Measurements from ENCODE around the gene IGFL2.
"Not testable (repeated sequence)": the region's sequence is repeated elsewhere in the genome, so short reads cannot be mapped to it uniquely, and the experiment has no call there.

The IGFL2 gene

DNA sequence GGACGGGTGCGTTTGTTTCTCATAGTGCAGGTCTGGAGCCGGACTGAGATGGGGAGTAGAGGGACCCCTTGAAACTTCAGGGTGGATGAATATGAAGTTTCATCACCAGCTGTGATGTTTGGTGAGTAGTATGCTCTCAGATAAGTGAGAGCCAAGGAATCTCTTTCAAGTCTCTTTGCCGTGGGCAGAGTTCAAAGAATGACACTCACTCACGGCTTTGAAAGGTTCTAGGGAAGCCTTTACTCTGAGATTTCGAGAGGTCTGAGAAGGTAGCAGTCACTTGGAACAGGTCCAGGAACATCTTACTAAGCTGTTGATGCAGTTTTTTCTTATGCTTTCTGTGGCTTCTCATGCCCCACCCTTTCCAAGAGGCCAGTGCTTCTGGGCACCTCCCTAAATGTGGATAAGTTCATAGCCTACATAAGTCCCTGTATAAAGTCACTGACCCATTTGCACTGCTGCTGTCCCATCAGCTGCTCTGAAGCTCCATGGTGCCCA lies at the start of gene IGFL2:
IGFL2 (plus strand) TSS at position 448 of the 498 bp plus-strand sequence; CDS start at position 489, 41 bp downstream.
- DNase-seq, result no peak

DNA sequence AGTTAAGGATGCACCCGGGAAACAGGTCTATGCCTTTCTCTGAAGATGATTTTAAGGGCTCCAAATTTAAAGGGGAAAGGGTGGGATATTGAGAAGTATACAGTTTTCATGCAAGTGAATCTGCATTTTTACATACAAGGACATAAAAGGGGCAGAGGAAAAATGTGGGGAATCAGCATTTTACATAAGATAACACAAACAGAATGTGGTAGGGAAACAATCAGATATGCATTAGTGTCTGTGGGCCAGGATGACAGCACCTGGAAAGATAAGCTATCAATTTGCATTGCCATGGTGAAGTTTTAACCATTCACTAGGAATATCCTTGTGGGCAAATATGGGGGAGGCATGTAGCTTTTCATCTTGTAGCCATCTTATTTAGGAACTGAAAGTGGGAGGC lies 47.7 kb upstream of the IGFL2 start:
- no peak for DNase-seq

DNA sequence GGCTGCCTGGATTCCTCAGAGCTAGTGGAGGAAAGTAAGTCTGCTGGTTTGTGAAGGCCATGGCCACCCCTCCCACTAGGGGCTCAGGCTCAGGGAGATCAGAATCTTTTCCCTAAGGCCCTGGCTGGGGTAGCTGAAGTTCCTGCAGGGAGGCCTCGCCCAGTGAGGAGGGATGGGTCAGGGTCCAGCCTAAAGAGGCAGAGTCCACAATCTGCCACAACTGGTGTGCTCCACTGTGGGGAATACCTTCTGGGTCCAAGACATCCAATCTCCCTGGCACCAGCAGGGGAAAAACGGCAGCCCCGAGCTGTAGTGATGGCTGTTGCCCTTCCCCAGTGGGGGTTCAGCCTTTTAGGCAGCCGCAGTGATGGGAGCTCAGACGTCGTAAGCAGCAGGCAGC lies 46.7 kb upstream of the IGFL2 start:
- DNase-seq, result no peak

DNA sequence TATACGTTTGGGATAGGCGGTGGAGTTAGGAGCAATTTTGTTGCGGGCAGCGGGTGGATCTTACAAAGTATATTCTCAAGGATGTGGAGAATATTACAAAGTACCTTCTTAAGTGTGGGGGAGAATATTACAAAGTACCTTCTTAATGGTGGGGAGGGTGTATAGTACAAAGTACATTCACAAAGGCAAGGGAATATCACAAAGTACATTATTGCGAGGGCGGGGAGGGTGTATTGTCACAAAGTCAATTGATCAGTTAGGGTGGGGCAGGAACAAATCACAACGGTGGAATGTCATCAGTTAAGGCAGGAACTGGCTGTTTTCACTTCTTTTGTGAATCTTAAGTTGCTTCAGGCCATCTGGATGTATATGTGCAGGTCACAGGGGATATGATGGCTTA lies 45.7 kb upstream of the IGFL2 start:
- not testable (repeated sequence) for DNase-seq

DNA sequence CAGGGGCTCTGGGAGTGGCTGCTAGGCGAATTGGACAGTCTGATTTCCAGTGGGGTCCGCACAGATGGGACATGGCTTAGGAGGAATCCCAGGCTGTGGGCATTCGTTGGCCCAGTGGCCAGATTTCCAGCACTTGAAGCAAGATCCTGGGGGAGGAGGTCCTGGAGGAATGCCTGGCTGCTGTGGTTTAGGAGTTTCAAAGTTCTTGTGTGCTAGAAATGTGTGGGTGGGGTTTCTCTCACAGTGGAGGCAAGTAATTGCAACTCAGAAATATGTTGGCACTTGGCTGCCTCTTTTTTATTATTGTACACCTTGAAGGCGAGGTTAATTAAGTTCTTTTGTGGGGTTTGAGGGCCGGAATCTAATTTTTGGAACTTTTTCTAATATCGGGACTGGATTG lies 40.7 kb upstream of the IGFL2 start:
- no peak for DNase-seq

DNA sequence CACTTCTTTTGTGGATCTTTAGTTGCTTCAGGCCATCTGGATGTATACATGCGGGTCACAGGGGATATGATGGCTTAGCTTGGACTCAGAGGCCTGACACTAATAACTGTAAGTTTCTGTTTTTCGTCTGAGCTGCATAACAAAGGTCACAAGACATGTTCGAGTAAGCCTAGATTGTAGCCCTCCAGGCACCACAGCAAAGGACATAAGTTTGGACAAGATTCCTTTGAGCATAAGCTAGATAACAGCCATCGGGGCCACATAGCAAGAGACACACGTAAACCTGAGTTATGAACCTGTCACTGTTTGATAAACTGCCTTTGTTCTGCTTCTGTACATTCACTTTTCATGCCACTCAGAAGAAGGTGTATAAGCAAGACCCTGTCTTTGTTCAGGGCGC lies 38.2 kb upstream of the IGFL2 start:
- DNase-seq, result no peak

DNA sequence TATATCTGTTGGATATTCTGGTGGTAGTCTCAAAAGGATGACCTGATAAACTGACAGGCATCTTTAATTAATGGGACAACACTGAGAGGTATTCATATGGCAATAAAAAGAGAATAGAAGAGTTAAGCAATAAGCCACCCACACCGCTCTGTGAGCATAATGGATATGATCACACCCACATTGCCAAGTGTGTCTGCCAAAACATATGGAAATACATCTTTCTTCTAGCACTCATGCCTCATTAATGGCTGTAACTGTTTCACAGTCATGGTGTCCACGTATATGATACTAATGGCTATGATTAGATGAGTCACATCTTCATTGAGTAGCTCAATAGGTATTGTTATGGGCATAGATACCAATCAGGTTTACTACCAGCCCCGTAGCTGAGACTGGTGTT lies 36.7 kb upstream of the IGFL2 start:
- no peak for DNase-seq

DNA sequence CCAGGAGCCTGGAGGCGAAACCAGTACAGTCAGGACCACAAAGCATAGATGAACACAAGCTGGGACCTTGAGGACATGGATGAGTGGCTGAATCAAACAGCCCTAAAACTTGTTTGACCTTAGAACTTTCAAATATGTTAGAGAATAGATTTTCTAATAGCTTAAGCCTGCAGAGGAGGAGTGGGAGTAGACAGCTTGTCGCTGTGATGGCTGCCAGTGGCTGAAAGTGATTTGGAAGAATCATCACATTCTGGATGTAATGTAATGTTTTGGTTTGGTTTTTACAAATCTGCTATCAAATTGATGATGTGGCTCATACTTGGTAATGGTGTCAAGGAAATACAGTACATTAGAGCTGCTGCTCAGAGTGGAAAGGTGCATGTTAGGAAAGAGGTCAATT lies 35.5 kb upstream of the IGFL2 start:
- DNase-seq, result no peak

DNA sequence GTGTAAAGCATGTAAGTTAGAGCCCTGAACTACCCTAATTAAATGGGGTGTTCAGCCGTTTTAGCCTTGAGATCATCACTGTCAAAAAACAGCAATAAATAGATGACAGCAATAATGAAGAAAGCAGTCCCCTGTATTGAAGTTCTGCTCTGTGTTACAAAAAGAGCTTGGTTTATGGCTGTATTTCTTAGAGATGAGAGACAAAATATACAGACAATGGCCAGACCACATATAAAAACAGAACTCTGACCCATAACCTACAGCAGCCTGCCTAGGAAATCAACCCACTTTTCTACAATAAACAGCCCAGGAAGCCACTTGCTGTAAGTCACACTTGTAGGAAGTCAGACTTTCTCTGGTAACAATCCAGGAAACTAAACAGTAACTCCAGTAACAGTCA lies 34.3 kb upstream of the IGFL2 start:
- DNase-seq, result no peak

DNA sequence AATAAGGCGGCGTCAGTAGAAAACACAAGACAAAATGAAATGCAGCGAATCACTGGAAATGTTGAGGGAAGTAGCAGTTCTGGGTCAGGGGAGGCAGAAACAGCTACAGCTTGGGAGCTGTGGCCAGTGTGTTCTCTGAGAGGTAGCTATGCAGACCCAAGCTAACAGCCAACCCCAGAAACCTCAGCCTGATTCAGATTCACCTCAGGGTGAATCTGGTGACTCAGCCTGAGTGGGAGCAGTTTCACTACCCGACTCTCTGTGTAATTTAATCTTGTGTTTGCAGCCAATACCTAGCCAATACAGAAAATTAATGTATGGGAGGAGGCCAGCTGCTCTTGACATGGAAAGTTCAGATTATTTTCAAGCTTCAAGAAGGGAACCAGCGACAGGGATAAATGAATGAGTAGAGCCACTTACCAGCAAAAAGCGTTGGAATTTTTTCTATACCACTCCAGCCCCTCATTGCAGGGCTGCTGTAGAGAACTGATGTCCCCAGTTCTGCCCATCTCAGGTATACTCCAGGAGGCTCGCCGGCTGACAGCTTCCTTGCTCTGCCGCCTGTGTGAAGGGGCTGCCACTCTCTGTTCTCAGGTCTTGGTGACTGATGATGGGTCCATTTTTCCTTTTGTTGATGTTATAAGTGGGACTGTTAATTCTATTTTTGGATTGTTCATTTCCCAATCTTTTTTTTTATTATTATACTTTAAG lies 32.5 kb upstream of the IGFL2 start:
- DNase-seq, result peak; percentile 36

DNA sequence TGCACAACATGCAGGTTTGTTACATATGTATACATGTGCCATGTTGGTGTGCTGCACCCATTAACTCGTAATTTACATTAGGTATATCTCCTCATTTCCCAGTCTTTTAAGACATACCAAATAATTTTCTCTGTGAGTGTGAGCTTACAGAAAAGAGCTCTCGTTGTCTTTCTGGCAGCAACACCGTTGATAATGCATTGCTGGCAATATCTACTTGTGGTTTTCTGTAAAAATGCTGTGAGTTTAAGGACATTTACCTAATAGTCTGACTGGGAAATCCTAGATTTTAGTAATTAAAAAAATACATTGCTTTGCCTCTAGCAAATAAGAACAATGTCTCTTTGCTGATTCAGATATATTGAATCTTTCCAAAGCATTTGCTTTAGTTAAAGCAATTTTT lies 31.9 kb upstream of the IGFL2 start:
- DNase-seq, result no peak

DNA sequence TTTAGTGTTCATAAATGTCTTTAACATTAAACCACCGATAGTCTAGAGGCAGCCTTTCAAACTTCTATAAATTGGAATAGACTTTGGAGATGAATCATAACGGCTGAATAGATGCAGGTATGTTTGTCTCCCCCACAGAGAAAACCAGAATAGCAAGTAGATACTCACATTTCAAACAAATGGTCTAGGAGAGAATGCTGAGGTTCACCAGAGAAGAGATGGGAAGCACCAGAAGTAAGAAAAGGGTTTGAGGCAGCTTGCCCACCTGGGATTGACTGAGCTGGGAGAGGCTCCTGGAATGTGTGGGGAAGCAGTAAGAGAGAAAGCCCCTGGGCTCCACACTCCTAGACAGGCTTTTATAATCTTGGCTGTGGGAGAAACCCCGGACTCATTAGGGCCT lies 29.9 kb upstream of the IGFL2 start:
- DNase-seq, result no peak

DNA sequence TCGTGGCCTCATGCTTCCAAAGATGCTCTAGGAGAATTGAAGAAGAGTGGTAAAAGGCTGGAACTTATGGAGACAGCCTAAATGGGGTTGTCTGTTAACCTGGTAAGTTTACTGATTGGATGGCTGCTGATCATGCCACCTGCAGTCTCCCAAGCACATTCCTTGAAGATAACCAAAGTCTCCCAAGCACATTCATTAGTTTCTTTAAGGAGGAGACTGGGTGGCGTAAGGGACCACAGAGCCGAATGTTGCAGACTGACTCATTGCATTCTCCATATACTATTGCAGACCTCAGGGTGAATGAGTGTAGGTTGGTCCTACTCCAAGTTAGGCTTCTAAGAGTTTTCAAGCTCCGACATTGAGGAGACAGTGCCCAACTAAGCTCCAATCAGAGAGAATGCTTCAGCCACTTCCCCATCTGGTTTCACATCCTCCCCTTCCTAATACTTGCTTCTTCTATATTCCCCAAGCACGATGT lies 23.4 kb upstream of the IGFL2 start, which contains the start of gene IGFL3:
IGFL3 (minus strand) TSS at position 51 of the 478 bp plus-strand sequence; CDS start at position 12, 39 bp downstream.
- DNase-seq, result no peak

DNA sequence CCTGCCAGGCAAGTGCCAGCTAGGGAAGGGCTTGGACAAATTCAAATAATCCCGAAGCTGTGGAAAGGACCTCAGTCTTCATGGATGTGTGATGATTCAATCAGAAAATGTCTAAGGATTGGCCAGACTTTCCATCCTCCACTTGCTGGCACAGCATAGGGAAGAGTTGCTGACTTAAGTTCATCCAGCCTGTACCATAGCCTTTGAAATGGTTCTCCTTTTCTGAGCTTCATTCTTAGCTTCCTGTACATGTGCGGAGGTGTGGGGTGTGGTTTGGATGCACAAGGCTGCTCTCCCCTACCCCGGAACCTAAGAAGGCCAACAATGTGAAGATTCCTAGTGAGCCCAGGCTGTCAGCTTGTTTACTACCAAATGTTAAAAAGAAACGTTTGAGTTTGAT lies 22.6 kb upstream of the IGFL2 start:
- DNase-seq, result no peak

DNA sequence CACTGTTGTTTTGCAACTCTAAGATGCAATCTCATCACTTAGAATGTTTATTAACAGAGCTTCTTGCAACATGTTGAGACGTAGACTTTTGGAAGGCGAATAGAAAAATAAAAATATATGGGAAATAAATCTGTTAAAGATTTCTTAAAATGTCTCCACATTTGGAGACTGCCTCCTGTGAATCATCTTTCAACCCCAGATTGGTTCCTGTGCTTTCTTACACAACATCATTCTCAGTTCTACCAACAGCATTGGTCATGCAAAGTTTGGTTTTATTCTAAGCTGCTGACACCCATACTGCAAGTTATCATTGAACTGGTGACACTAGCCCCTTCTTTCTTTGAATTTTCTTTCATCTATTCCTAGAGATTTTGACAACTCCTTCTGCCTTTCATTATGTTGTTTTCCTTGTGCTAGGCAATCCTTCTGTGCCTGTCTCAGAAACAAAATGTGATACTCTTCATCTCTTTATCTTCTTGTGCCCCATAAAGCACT lies 21.9 kb upstream of the IGFL2 start:
- no peak for DNase-seq

DNA sequence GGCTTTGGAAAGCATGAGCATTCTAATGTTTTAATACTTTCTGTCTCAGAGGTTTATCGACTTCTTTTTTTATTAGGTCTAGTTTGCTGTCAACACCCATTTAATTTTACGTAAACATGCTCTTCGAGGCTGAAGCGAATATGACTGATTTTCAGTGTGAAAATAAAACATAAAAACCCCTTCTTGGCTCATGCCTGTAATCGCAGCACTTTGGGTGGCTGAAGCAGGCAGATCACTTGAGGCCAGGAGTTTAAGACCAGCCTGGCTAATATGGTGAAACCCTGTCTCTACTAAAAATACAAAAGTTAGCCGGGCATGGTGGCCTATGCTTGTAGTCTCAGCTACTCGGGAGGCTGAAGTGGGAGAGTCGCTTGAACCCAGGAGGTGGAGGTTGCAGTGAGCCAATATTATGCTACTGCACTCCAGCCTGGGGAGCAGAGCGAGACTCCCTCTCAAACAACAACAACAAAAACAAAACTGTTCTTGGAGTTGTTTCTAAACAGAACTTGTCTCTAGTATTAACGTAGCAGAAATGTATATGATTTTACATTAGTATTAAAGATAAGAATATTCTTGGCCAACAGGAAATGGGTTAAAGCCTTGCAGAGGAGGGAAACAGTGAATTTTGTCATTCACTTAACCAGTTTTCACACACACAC lies 16.4 kb upstream of the IGFL2 start:
- DNase-seq, result no peak

DNA sequence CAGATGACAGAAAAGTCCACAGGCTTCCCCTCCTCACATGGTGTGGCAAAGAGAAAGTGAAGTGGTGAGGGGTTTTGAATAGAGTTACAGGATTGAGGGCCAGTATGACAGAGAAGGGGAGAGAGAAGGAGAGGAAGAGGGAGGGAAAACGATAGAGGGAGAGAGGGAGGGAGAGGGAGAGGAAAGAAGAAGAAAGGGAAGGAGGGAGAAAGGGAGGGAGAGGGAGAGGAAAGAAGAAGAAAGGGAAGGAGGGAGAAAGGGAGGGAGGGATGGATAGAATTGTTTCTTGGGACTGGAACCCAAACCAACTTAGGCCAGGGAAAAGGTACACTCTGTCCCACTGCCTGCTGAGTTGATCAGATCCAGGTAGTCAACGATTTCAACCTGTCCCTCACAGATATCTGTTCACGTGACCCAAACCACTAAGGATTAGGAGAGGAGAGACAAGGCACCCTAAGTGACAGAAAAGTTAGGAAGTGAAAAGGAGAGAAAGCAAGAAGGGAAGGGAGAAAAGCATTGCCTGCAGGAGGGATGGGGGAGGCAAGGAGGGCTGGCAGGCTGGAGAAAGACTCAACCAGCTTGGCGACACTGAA lies 15.4 kb upstream of the IGFL2 start:
- DNase-seq, result no peak

DNA sequence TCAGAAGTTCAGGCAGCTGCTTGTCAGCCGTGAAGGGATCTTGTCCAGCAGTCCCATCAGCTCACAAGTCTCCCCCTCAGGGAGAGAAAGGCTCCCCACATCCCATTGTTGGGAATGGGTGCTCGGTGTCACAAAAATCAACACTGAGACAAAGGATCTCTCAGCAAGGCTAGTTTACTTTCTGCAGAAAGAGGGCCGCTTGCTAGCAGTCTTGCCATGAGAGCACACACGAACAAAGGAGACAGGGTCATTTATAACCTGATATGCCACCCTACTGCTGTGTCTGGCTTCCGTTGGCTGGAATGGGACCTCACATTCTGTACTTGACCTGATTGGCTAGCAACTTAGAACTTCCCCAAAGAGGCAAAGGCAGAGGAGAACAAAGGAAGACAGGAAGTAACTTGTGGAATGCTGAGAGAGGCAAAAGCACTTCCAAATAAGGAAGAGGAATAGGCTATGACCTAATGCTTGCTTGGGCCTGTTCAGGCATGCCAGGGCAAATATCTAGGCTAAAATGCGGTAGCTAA lies 14.9 kb upstream of the IGFL2 start:
- DNase-seq, result peak; percentile 22

DNA sequence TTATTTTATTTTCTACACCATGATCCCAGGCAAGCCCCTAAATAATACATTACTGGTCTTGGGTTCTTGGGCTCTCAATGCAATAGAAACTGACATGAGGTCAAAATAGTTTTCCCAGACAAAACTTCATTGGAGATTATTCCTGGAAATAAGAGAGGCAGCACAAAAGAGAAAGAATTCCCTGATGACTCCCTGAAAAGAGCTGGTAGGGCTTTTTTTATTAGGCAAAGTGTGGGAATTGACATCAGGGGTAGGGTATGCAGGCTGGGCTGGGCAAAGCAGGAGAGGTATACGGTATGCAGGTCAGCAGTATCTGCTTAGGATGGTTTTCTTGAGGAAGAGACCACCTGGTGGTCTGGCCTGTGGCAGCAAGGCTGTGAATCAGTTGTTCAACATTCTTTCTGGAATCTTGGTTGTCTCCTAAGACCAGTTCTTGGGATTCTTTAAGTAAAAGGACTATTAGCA lies 14.2 kb upstream of the IGFL2 start:
- DNase-seq, result no peak

DNA sequence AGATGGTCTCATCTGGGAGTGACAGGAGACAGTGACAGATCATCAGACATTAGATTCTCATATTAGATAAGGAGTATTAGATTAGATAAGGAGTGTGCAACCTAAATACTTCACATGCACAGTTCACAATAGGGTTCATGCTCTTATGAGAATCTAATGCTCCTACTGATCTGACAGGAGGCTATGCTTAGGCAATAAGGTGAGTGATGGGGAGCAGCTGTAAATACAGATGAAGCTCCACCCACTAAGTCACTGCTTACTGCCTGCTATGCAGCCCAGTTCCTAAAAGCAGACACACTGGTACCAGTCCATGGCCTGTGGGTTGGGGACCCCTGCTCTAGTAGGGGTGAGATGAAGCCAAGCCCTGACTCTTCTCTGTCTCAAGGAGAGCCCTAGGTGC lies 13.5 kb upstream of the IGFL2 start:
- no peak for DNase-seq

DNA sequence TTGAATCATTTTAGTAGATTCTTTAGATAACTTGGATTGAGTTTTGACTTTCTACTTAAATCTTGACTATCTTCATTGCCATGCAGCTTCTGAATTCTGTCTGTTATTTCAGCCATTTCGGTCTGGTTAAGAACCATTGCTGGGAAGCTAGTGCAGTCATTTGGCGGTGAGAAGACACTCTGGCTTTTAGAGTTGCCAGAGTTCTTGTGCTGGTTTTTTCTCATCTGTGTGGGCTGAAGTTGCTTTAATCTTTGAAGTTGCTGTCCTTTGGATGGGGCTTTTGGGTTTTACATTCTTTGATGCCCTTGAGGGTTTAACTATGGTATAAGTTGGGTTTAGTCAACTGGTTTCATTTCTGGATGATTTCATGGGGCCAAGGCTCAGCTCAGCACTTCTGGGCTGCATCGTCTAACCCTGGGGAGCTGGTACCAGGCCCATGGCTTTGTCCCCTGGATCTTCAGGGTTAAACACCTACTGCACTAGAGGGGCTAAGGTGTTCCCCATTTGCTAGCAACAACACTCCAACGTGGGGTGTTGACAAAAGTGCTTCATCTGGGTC lies 10.0 kb upstream of the IGFL2 start:
- DNase-seq, result no peak

DNA sequence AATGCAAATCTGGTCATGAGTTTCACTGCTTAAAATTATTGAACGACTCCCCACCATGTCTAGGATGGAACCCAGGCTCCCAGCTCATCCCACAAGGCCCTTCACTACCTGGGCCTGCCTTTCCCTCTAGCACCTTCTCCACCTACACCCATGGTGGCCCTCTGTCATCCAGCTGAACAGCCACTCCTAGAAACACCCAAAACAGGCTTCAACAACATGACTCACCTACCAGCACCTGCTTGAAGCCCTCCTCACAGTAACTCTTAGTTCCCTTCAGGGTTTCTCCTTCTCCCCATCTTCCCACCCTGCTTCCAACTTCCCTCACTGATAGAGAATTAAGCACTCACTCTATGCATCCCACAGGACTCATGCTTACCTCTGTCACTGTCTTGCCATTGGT lies 6.6 kb upstream of the IGFL2 start:
- DNase-seq, result no peak

DNA sequence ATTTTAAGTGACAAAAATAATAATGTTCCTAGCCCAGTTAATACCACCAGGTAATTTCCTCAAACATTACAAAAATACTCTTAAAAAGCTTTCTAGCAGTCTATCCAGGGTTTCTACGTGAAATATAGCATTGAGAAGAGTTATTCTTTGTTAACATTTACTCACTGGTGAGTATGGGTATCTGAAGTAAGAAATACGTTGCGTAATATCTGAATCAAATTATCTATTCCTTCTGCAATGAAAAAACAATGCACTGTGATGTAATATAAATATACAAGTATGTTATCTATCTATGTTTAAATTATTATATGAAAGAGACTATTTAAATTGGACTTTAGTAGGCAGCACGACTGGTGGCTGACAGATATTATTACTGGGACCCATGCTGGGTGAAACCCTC lies 5.7 kb upstream of the IGFL2 start:
- no peak for DNase-seq
